ENCODE results near the gene ITM2C.

ITM2C gene

GRCh38 chr2:230866756-230867523 is 2.2 kb downstream of the ITM2C start:
- no peak for TF ChIP-seq SIN3A (IDR thresholded peaks at IDR 0.05; ENCODE audit: borderline replicate concordance, insufficient read depth, low read length)
- no peak for TF ChIP-seq FOXP2 (optimal IDR thresholded peaks at IDR 0.05; ENCODE audit: borderline replicate concordance, extremely low read depth, extremely low read length, insufficient read depth)
- no peak for TF ChIP-seq REST (IDR thresholded peaks at IDR 0.05; ENCODE audit: insufficient read depth in 1 of 2, low read depth in 2 of 2, low read length in 2 of 2)
- TF ChIP-seq POLR2AphosphoS5 (IDR thresholded peaks at IDR 0.05; ENCODE audit: low read depth, low read length), result no peak
- TF ChIP-seq TAF1 (IDR thresholded peaks at IDR 0.05; ENCODE audit: borderline replicate concordance, insufficient read depth, low read length), result no peak

- TF ChIP-seq FOXP2 (optimal IDR thresholded peaks at IDR 0.05; ENCODE audit: borderline replicate concordance, extremely low read depth, extremely low read length, insufficient read depth), result no peak
- no peak for TF ChIP-seq POLR2AphosphoS5 (IDR thresholded peaks at IDR 0.05; ENCODE audit: low read depth, low read length)
Measured at GRCh38 chr2:230868161-230868946, 3.6 kb downstream of the ITM2C start.

GRCh38 chr2:230868947-230869913 is 4.5 kb downstream of the ITM2C start:
- TF ChIP-seq REST (IDR thresholded peaks at IDR 0.05; ENCODE audit: insufficient read depth in 1 of 2, low read depth in 2 of 2, low read length in 2 of 2) (no peak), TAF1 (IDR thresholded peaks at IDR 0.05; ENCODE audit: borderline replicate concordance, insufficient read depth, low read length) (no peak), SIN3A (IDR thresholded peaks at IDR 0.05; ENCODE audit: borderline replicate concordance, insufficient read depth, low read length) (no peak), FOXP2 (optimal IDR thresholded peaks at IDR 0.05; ENCODE audit: borderline replicate concordance, extremely low read depth, extremely low read length, insufficient read depth) (no peak), POLR2AphosphoS5 (IDR thresholded peaks at IDR 0.05; ENCODE audit: low read depth, low read length) (no peak)

GRCh38 chr2:230869914-230870543 is 5.3 kb downstream of the ITM2C start:
- TF ChIP-seq TAF1 (IDR thresholded peaks at IDR 0.05; ENCODE audit: borderline replicate concordance, insufficient read depth, low read length) (no peak), POLR2AphosphoS5 (IDR thresholded peaks at IDR 0.05; ENCODE audit: low read depth, low read length) (no peak), REST (IDR thresholded peaks at IDR 0.05; ENCODE audit: insufficient read depth in 1 of 2, low read depth in 2 of 2, low read length in 2 of 2) (no peak), SIN3A (IDR thresholded peaks at IDR 0.05; ENCODE audit: borderline replicate concordance, insufficient read depth, low read length) (no peak), FOXP2 (optimal IDR thresholded peaks at IDR 0.05; ENCODE audit: borderline replicate concordance, extremely low read depth, extremely low read length, insufficient read depth) (no peak)

All from PFSK-1 (cell line).